NOMO-1 treated with DMSO at 0.1 percent for 48 hours (cell line): Measurements from ENCODE around the gene MGST3.
"Not testable (repeated sequence)": the region's sequence is repeated elsewhere in the genome, so short reads cannot be mapped to it uniquely, and the experiment has no call there.

Experiments used
- DNase-seq: peaks from one replicate; lab custom pipeline; 2025; ENCODE audit not compliant: unreplicated experiment; lab: John Stamatoyannopoulos, UW

The MGST3 gene

DNA sequence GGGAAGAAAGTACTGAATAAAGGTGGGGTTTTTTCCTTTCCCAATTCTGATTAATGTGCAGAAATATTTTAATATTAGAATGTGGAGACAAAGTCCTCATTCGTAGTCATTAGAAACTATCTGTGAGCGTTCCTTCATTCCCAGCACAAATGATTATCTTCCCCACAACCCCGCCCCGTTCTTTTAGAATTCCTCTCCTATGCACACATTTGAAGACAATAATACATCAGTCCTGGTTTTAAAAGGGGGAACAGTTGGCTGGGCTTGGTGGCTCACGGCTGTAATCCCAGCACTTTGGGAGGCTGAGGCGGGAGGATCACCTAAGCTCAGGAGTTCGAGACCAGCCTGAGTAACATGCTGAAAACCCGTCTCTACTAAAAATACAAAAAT lies 66.5 kb downstream of the MGST3 start:
- DNase-seq: no peak

DNA sequence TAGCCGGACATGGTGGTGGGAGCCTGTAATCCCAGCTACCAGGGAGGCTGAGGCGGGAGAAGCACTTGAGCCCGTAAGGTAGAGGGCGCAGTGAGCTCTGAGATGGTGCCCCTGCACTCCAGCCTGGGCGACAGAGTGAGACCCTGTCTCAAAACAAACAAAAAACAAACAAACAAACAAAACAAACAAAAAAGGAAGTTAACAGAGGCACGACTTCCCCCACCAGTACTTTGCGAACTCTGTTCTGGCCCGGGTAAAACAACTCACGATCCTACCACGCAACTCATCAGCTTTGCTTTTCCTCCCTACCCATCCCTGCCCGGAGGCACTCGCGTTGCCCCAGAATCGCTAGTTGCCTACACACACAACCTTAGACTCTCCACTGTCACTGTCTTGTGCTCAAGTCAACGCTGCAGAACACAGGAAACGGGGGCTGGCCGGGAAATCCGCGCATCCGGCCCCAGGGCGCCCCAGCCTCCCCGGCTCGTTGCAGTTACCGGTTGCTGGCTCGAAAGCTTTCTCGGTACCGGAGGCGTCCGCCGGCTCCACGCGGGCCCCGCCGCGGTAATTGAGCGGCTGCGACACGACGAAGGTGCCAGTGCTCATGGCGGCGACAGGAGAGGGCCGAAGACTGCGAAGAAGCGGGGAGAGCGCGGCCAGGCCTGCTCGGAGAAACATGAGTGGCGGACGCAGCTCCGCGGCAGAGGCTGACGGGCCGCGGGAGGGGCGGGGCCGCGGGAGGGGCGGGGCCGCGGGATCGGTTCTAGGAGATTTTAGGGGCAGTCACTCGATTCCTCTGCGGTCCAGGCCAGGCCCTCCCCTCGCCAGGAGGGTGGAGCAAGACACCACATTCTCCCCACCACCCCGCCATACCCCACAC lies 67.1 kb downstream of the MGST3 start, which contains the start of gene ALDH9A1:
ALDH9A1 (minus strand) TSS at position 682 of the 880 bp plus-strand sequence; CDS start at position 678, 4 bp downstream.
- DNase-seq: peak; percentile 95

DNA sequence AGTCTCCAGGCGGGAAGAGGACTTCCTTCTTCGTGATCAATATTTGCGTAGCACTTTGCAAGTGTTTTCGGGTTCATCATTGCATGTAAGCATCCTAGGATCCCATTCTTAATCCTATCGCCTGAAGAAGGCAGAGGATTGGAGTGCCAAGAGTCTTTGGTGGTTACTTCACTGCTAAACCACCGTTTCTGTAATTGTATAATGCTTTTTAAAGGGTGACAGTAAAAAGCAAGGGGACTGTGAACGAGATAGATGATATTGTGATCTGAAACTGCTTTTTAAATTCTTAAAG lies 67.7 kb downstream of the MGST3 start:
- DNase-seq: no peak

DNA sequence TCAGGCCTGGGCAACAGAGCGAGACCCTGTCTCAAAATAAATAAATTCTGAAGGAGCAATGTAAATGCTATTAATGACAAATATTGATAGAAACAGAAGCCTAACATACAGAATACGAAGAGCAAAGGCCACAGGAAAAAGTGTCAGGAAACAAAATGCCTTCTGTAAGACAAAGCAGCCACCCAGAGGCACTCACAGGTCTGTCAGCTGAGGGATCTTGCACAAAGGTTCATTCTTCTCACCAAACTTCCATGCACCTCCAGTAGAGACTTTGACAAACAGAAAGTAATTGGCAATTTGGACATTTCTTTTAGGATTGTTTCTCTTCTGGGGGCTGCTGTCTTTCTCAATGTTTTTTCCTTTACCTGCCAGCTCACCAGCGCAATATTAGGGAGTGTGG lies 68.5 kb downstream of the MGST3 start:
- DNase-seq: no peak

DNA sequence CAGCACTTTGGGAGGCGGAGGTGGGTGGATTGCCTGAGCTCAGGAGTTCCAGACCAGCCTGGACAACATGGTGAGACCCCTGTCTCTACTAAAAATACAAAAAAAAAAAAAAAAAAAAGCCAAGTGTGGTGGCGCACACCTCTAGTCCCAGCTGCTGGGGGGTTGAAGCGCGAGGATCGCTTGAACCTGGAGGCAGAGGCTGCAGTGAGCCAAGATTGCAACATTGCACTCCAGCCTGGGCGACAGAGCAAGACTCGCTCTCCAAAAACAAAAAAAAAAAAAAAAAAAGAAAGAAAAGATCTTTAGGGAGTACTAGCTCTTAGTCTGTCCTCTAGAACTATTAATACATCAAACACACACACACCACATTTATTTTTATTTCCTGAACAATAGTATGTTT lies 70.9 kb downstream of the MGST3 start:
- not testable (repeated sequence) for DNase-seq

DNA sequence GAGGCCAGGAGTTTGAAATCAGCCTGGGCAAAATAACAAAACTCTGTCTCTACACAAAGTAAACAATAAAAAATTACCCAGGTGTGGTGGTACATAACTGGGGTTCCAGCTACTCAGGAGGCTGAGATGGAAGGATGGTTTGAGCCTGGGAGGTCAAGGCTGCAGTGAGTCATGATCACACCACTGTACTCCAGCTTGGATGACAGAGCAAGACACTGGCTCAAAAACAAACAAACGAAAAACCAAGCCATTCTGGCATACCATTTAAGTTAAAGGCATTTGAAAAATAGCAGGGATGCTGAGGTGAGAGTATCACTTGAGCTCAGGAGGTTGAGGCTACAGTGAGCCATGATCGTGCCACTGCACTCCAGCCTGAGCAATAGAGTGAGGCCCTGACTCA lies 72.6 kb downstream of the MGST3 start:
- DNase-seq: no peak
